SK-N-SH (cell line): ENCODE measurements around the gene FAM20A. TPM values are rescaled to one million over a fixed set of nuclear protein-coding genes. Genes with fewer than 3 reads are reported as not detected.

Experiments used
- CTCF ChIA-PET: fragments of 300-600, 350-600 bp; formaldehyde crosslinking; extraction: SDS; loops from one replicate; lab custom pipeline; 2021; lab: Yijun Ruan, JAX
- POLR2A ChIA-PET: fragments of 350-600 bp; sonication (Branson Sonifier 250); formaldehyde crosslinking; extraction: SDS; loops from one replicate; lab custom pipeline; 2020; ENCODE audit warnings: antibody characterized with exemption, inconsistent platforms; lab: Yijun Ruan, JAX
- DNase-seq: peaks from one replicate; pipeline ENCODE4 v3.0.0; 2012
- H2AFZ ChIP-seq: fragments of 200-600 bp; sonication (generic); 2 replicates; pipeline ENCODE4 v1.8.1; 2016; ENCODE audit warnings: antibody characterized with exemption, mild to moderate bottlenecking, low read depth
- H3F3A ChIP-seq: fragments of 200-600 bp; sonication (generic); replicated peaks from 2 replicates; pipeline ENCODE3; 2016; ENCODE audit warnings: antibody characterized with exemption, mild to moderate bottlenecking; ENCODE audit not compliant: insufficient read depth
- H3K27ac ChIP-seq, 2 experiments: fragments of 200-500 bp in 1 of 2; fragments of 200-600 bp in 1 of 2; sonication (Bioruptor generic) in 1 of 2; sonication (generic), shearing (Covaris generic) in 1 of 2; 2 replicates each; pipeline versions ENCODE4 v1.5.1 to v1.6.1; 2014 to 2016; ENCODE audit warnings: low read depth in 2 of 2, inconsistent platforms in 1 of 2, low read length in 1 of 2, mild to moderate bottlenecking in 1 of 2, mixed read lengths in 1 of 2
- H3K27me3 ChIP-seq: fragments of 200-600 bp; sonication (generic), shearing (Covaris generic); 2 replicates; pipeline ENCODE4 v1.6.1; 2016; ENCODE audit warnings: mixed run types; ENCODE audit not compliant: insufficient read depth
- H3K36me3 ChIP-seq, 2 experiments: fragments of 200-500 bp in 1 of 2; fragments of 200-600 bp in 1 of 2; sonication (Bioruptor generic) in 1 of 2; sonication (generic) in 1 of 2; replicated peaks in 1 of 2; 2 replicates each; pipeline versions ENCODE3 to v1.5.1; 2014 to 2016; ENCODE audit warnings: low read length in 1 of 2, mild to moderate bottlenecking in 1 of 2; ENCODE audit not compliant: insufficient read depth in 2 of 2, control insufficient read depth in 1 of 2
- H3K4me1 ChIP-seq, 2 experiments: fragments of 200-500 bp in 1 of 2; fragments of 200-600 bp in 1 of 2; sonication (Bioruptor generic) in 1 of 2; sonication (generic), shearing (Covaris generic) in 1 of 2; 2 replicates each; pipeline versions ENCODE4 v1.5.1 to v1.6.1; 2014 to 2016; ENCODE audit warnings: low read depth in 1 of 2, low read length in 1 of 2, mixed run types in 1 of 2; ENCODE audit not compliant: insufficient read depth in 2 of 2, control insufficient read depth in 1 of 2
- H3K4me2 ChIP-seq: fragments of 200-600 bp; sonication (generic), shearing (Covaris generic); 2 replicates; pipeline ENCODE4 v1.6.1; 2017; ENCODE audit warnings: mixed run types
- H3K4me3 ChIP-seq, 2 experiments: fragments of 200-500 bp in 1 of 2; fragments of 200-600 bp in 1 of 2; sonication (Bioruptor generic) in 1 of 2; sonication (generic), shearing (Covaris generic) in 1 of 2; 2 replicates each; pipeline versions ENCODE4 v1.5.1 to v1.8.1; 2014 to 2016; ENCODE audit warnings: low read depth in 2 of 2, inconsistent platforms in 1 of 2, low read length in 1 of 2, mild to moderate bottlenecking in 1 of 2, mixed read lengths in 1 of 2, moderate library complexity in 1 of 2
- H3K79me2 ChIP-seq: fragments of 200-600 bp; sonication (generic); 2 replicates; pipeline ENCODE4 v1.8.1; 2017; ENCODE audit warnings: mild to moderate bottlenecking; ENCODE audit not compliant: insufficient read depth
- H3K9ac ChIP-seq: fragments of 200-600 bp; sonication (generic); 2 replicates; pipeline ENCODE4 v1.6.1; 2017; ENCODE audit warnings: mixed run types
- H3K9me2 ChIP-seq: fragments of 200-600 bp; sonication (generic); 2 replicates; pipeline ENCODE4 v1.6.1; 2017; ENCODE audit warnings: mixed run types
- H3K9me3 ChIP-seq: fragments of 200-600 bp; sonication (generic); 2 replicates; pipeline ENCODE4 v1.6.1; 2017; ENCODE audit warnings: mixed run types, mild to moderate bottlenecking, moderate library complexity
- H4K20me1 ChIP-seq: fragments of 200-600 bp; sonication (generic); 2 replicates; pipeline ENCODE4 v1.6.1; 2017; ENCODE audit warnings: mild to moderate bottlenecking, mixed run types; ENCODE audit not compliant: insufficient read depth
- EP300 ChIP-seq, 2 experiments: IDR thresholded peaks; 2 replicates each; pipeline versions ENCODE4 v1.4.0 to v1.6.1; 2012; ENCODE audit warnings: borderline replicate concordance in 1 of 2, low read depth in 1 of 2, low read length in 1 of 2
- EZH2phosphoT487 ChIP-seq: fragments of 200-600 bp; sonication (generic); IDR thresholded peaks from 2 replicates; pipeline ENCODE4 v1.6.1; 2017; ENCODE audit warnings: low read depth, mixed run types, mild to moderate bottlenecking, antibody characterized with exemption, moderate library complexity, borderline replicate concordance
- FOSL2 ChIP-seq: IDR thresholded peaks from 2 replicates; pipeline ENCODE4 v1.4.0; 2012; ENCODE audit warnings: low read depth, mild to moderate bottlenecking, moderate library complexity, borderline replicate concordance
- FOXJ3 ChIP-seq: sonication (generic); formaldehyde crosslinking; IDR thresholded peaks from 2 replicates; pipeline ENCODE4 v1.5.1; 2020; ENCODE audit warnings: mild to moderate bottlenecking, missing genetic modification reagents
- GATA2 ChIP-seq: sonication (generic); formaldehyde crosslinking; IDR thresholded peaks from 2 replicates; pipeline ENCODE4 v1.5.0; 2020; ENCODE audit warnings: mild to moderate bottlenecking, missing genetic modification reagents
- JUND ChIP-seq: IDR thresholded peaks from 2 replicates; pipeline ENCODE4 v1.4.0; 2012
- MEF2A ChIP-seq: IDR thresholded peaks from 2 replicates; pipeline ENCODE4 v1.4.0; 2012; ENCODE audit warnings: low read depth, borderline replicate concordance
- TCF12 ChIP-seq: IDR thresholded peaks from 2 replicates; pipeline ENCODE4 v1.4.0; 2012
- WGBS: methylation state at CpG from one replicate; pipeline ENCODE4 v1.1.6; 2017; ENCODE audit warnings: low lambda C conversion rate; 5-methylcytosine and 5-hydroxymethylcytosine counted together
- polyA plus RNA-seq, 3 experiments: library from polyadenylated mRNA; depleted of rRNA; stranded (reverse); fragments of >200 nt; gene quantifications; 2 replicates each; pipeline ENCODE4 v1.2.3, GENCODE V29; 2012
- TF ChIP-seq, protein P1 (sequence below): IDR thresholded peaks from 2 replicates; pipeline ENCODE4 v1.4.0; 2012; ENCODE audit warnings: low read depth
- TF ChIP-seq, protein P2 (sequence below): IDR thresholded peaks from 2 replicates; pipeline ENCODE4 v1.4.0; 2012; ENCODE audit warnings: low read depth, borderline replicate concordance

FAM20A gene
- polyA plus RNA-seq, 1 of the 3 experiments (the other 2 are of a cell fraction) = not detected

DNA sequence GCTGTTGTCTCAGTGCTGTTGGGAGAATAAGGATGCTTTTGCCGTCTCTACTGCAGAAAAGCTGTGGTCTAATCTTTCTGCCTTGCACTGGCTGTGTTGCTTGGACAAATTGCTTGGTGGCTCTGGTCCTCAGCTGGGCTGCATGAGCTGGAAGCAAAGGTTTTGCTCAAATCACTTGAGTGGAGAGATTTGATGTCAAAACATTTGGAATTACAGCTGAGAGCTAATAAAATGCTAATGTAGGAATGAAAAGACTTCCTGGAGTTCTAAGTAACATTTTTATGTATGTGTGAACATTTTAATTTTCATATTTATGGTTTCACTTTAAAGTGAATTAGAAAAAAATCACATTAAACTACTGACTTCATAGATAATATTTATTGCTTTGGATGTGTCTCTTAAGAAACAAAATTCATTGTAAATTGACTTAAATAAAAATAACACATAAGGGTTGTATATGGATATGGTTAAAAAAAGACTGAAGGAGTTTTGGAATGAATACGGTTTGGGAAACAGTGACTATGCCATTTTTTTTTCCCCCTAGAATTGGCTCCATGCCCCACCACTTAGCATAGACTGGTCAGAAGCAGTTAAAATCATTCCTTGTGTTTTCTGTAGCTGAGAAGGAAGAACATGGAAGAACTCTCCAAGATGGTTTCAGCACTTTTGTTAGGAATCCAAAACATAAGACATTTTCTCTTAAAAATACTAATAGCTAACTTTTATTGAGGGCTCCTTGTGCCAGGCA lies 39.2 kb upstream of the FAM20A start:
- H2AFZ ChIP-seq = no peak overlapping the region
- H3F3A ChIP-seq = no peaks in the 10 kb centered on the region
- no peak for TF ChIP-seq TCF12
- no peak for TF ChIP-seq MEF2A
- TF ChIP-seq JUND = no peak
- TF ChIP-seq, all 33 proteins: peak for 0
- H3K27me3 ChIP-seq = no peaks in the 10 kb centered on the region
- no peaks in the 10 kb centered on the region for H3K9me2 ChIP-seq
- no peak for DNase-seq
- ChIA-PET POLR2A (no interaction called here), CTCF (interaction anchor here (0.7 to 2.6 kb wide), 5 partner anchors 12 to 135 kb away, joined by 3 to 13 read pairs (median 4); no protein-coding TSS in a partner anchor)
- H3K4me2 ChIP-seq = no peak overlapping the region
- no peak overlapping the region for H3K27ac ChIP-seq
- H3K79me2 ChIP-seq = no peaks in the 10 kb centered on the region
- no peaks in the 10 kb centered on the region for H3K4me1 ChIP-seq
- no peaks in the 10 kb centered on the region for H4K20me1 ChIP-seq
- no peak overlapping the region for H3K9ac ChIP-seq
- H3K36me3 ChIP-seq = no peaks in the 10 kb centered on the region
- WGBS = 13% methylated on average over 2 of the region's 2 CpGs
- no peak overlapping the region for H3K4me3 ChIP-seq
- no peaks in the 10 kb centered on the region for H3K9me3 ChIP-seq

- H3F3A ChIP-seq = no peaks in the 10 kb centered on the region
- ChIA-PET POLR2A (no interaction called here), CTCF (no interaction called here)
- no peak overlapping the region for H3K9ac ChIP-seq
- no peak for DNase-seq
- H3K79me2 ChIP-seq = no peaks in the 10 kb centered on the region
- no peaks in the 10 kb centered on the region for H3K9me2 ChIP-seq
- H3K27ac ChIP-seq = no peak overlapping the region
- no peaks in the 10 kb centered on the region for H3K27me3 ChIP-seq
- no peak overlapping the region for H3K4me3 ChIP-seq
- no peak overlapping the region for H2AFZ ChIP-seq
- no peaks in the 10 kb centered on the region for H4K20me1 ChIP-seq
- TF ChIP-seq, protein P1, sequence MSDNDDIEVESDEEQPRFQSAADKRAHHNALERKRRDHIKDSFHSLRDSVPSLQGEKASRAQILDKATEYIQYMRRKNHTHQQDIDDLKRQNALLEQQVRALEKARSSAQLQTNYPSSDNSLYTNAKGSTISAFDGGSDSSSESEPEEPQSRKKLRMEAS = no peak
- no peak for TF ChIP-seq FOXJ3 (CRISPR knock-in tag)
- TF ChIP-seq EP300 (IDR thresholded peaks at IDR 0.05; ENCODE audit: borderline replicate concordance in 1 of 2, low read depth in 1 of 2, low read length in 1 of 2) = no peak
- TF ChIP-seq MEF2A = no peak
- no peak for TF ChIP-seq FOSL2
- TF ChIP-seq, protein P2, sequence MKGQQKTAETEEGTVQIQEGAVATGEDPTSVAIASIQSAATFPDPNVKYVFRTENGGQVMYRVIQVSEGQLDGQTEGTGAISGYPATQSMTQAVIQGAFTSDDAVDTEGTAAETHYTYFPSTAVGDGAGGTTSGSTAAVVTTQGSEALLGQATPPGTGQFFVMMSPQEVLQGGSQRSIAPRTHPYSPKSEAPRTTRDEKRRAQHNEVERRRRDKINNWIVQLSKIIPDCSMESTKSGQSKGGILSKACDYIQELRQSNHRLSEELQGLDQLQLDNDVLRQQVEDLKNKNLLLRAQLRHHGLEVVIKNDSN = no peak
- no peak for TF ChIP-seq GATA2 (CRISPR knock-in tag)
- TF ChIP-seq EZH2phosphoT487 = no peak
- TF ChIP-seq, all 33 proteins: peak for 0
- Histone ChIP-seq H3K4me1 (no peaks in the 10 kb centered on the region), H3K4me2 (no peak overlapping the region), H3K36me3 (no peaks in the 10 kb centered on the region), H3K9me3 (no peaks in the 10 kb centered on the region)
- 16% methylated on average over 10 of the region's 10 CpGs for WGBS
Measured at GRCh38 chr17:68634345-68634876, 33.2 kb upstream of the FAM20A start.
